Measurements from ENCODE around the gene NPIPB2. TPM values are rescaled to one million over a fixed set of nuclear protein-coding genes. Genes with fewer than 3 reads are reported as not detected.

Gene NPIPB2
- total RNA-seq, 1 experiment from 2014 or later: 2.4 TPM

DNA sequence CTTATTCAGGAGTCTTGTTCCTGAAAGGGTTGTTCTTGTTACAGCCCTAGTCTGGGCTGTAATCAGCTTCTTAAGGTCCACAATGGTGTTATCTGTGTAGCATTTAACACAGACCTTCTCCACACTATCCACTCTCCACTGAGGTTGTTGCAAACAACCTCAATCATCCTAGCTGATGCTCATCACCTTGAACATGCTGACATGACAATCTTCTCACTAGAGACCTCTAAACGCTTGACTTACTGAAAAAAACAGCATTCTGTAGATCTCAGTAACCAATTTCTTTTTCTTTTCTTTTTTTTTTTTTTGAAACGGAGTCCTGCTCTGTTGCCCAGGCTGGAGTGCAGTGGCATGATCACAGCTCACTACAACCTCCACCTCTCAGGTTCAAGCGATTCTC lies 26.7 kb upstream of the NPIPB2 start:
- Histone ChIP-seq H3F3A (ENCODE audit: low read length, unreplicated experiment) (no peaks in the 10 kb centered on the region), H3K9me2 (replicated peaks; ENCODE audit: low read length) (no peaks in the 10 kb centered on the region), H3K9ac (ENCODE audit: low read length) (no peak overlapping the region), H3K27me3 (ENCODE audit: low read length) (no peaks in the 10 kb centered on the region), H3K79me2 (ENCODE audit: low read length) (no peaks in the 10 kb centered on the region), H3K9me3 (ENCODE audit: low read length) (no peaks in the 10 kb centered on the region), H3K4me3 (ENCODE audit: low read length) (no peak overlapping the region), H3K4me2 (ENCODE audit: low read length) (no peak overlapping the region), H2AFZ (ENCODE audit: low read length) (no peak overlapping the region), H3K27ac (ENCODE audit: low read length) (no peak overlapping the region), H3K4me1 (ENCODE audit: insufficient read depth, low read length) (no peaks in the 10 kb centered on the region), H4K20me1 (ENCODE audit: low read length) (no peaks in the 10 kb centered on the region), H3K36me3 (ENCODE audit: low read depth, low read length) (no peaks in the 10 kb centered on the region)
- intact Hi-C loops (cut with micrococcal nuclease): no loop called here
- no peak for ATAC-seq
- CTCF ChIA-PET: interaction anchor here (1.2 kb wide), 1 partner anchor 99 kb away, joined by 3 read pairs; no protein-coding TSS in a partner anchor
- BruUV-seq (replicated peaks): no TSS peak
- POLR2A ChIA-PET (ENCODE audit: unreplicated experiment): no interaction called here
- TF ChIP-seq, protein P1, sequence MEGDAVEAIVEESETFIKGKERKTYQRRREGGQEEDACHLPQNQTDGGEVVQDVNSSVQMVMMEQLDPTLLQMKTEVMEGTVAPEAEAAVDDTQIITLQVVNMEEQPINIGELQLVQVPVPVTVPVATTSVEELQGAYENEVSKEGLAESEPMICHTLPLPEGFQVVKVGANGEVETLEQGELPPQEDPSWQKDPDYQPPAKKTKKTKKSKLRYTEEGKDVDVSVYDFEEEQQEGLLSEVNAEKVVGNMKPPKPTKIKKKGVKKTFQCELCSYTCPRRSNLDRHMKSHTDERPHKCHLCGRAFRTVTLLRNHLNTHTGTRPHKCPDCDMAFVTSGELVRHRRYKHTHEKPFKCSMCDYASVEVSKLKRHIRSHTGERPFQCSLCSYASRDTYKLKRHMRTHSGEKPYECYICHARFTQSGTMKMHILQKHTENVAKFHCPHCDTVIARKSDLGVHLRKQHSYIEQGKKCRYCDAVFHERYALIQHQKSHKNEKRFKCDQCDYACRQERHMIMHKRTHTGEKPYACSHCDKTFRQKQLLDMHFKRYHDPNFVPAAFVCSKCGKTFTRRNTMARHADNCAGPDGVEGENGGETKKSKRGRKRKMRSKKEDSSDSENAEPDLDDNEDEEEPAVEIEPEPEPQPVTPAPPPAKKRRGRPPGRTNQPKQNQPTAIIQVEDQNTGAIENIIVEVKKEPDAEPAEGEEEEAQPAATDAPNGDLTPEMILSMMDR (conservative IDR thresholded peaks at IDR 0.05; ENCODE audit: low read depth, low read length): no peak
- TF ChIP-seq EZH2 (IDR thresholded peaks at IDR 0.05; ENCODE audit: low read length, unreplicated experiment): no peak
- no peak for TF ChIP-seq EZH2phosphoT487 (IDR thresholded peaks at IDR 0.05; ENCODE audit: borderline replicate concordance, low read length)
- no peak for DNase-seq

DNA sequence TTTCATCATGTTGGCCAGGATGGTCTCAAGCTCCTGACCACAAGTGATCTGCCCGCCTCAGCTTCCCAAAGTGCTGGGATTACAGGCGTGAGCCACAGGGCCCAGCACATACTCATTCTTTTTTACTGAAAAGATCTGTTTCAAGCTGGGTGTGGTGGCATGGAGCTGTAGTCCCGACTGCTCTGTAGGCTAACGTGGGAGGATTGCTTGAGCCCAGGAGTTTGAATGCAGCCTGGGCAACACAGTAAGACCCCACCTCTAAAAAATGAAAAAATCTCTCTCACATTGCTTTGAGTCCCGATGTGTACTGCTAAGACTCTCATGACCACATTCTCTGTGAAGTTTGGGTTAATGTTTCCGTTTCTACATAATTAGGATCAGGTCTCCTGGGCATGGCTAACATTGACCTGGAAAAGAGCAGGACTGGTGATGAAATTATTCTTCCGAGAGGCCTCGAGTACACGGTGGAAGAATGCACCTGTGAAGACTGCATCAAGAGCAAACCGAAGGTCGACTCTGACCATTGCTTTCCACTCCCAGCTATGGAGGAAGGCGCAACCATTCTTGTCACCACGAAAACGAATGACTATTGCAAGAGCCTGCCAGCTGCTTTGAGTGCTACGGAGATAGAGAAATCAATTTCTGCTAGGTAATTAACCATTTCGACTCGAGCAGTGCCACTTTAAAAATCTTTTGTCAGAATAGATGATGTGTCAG lies 25.5 kb upstream of the NPIPB2 start:
- POLR2A ChIA-PET (ENCODE audit: unreplicated experiment): interaction anchor here (0.7 kb wide), 1 partner anchor 210 kb away, joined by 3 read pairs; no protein-coding TSS in a partner anchor
- no TSS peak for BruUV-seq (replicated peaks)
- no peaks in the 10 kb centered on the region for H3F3A ChIP-seq (ENCODE audit: low read length, unreplicated experiment)

More for the DNA sequence above, 25.5 kb upstream of the NPIPB2 start:
- no peak for DNase-seq
- H3K9ac ChIP-seq (ENCODE audit: low read length): no peak overlapping the region
- no peaks in the 10 kb centered on the region for H3K79me2 ChIP-seq (ENCODE audit: low read length)
- H3K4me2 ChIP-seq (ENCODE audit: low read length): no peak overlapping the region
- H3K4me3 ChIP-seq (ENCODE audit: low read length): no peak overlapping the region
- TF ChIP-seq EZH2 (IDR thresholded peaks at IDR 0.05; ENCODE audit: low read length, unreplicated experiment): no peak
- TF ChIP-seq, protein P1 (conservative IDR thresholded peaks at IDR 0.05; ENCODE audit: low read depth, low read length): no peak
- no peak for TF ChIP-seq EZH2phosphoT487 (IDR thresholded peaks at IDR 0.05; ENCODE audit: borderline replicate concordance, low read length)
- H3K9me3 ChIP-seq (ENCODE audit: low read length): no peaks in the 10 kb centered on the region
- H3K9me2 ChIP-seq (replicated peaks; ENCODE audit: low read length): no peaks in the 10 kb centered on the region
- H3K36me3 ChIP-seq (ENCODE audit: low read depth, low read length): no peaks in the 10 kb centered on the region
- CTCF ChIA-PET: interaction anchor here (1.2 kb wide), 1 partner anchor 101 kb away, joined by 3 read pairs; no protein-coding TSS in a partner anchor
- no peak overlapping the region for H3K27ac ChIP-seq (ENCODE audit: low read length)
- H4K20me1 ChIP-seq (ENCODE audit: low read length): no peaks in the 10 kb centered on the region
- H3K27me3 ChIP-seq (ENCODE audit: low read length): no peaks in the 10 kb centered on the region
- no peak for ATAC-seq
- H2AFZ ChIP-seq (ENCODE audit: low read length): no peak overlapping the region
- intact Hi-C loops (cut with micrococcal nuclease): no loop called here
- H3K4me1 ChIP-seq (ENCODE audit: insufficient read depth, low read length): no peaks in the 10 kb centered on the region

Measured in PC-3 (cell line).